Measurements from ENCODE around the gene ENPP5. TPM values are rescaled to one million over a fixed set of nuclear protein-coding genes. Genes with fewer than 3 reads are reported as not detected.

ENPP5 gene
- total and polyA plus RNA-seq, 8 donors: 2.7 to 12.4 (median 5.3) TPM

GRCh38 chr6:46216879-46217278, 46.1 kb upstream of the ENPP5 start:
- DNase-seq (no peak), FAIRE-seq (no peak), ATAC-seq (no peak)
- H3K4me1 ChIP-seq: no peaks in the 10 kb centered on the region
- H3K4me3 ChIP-seq: no peak overlapping the region
- intact Hi-C loops (cut with DNase I): no loop called here
- 84 to 89% methylated on average over 2 of the region's 2 CpGs for WGBS, 2 donors
- no peak overlapping the region for H3K27ac ChIP-seq
- H3K9me3 ChIP-seq: no peaks in the 10 kb centered on the region
- no peaks in the 10 kb centered on the region for H3K36me3 ChIP-seq
- H3K27me3 ChIP-seq: no peaks in the 10 kb centered on the region
- TF ChIP-seq, protein P1, sequence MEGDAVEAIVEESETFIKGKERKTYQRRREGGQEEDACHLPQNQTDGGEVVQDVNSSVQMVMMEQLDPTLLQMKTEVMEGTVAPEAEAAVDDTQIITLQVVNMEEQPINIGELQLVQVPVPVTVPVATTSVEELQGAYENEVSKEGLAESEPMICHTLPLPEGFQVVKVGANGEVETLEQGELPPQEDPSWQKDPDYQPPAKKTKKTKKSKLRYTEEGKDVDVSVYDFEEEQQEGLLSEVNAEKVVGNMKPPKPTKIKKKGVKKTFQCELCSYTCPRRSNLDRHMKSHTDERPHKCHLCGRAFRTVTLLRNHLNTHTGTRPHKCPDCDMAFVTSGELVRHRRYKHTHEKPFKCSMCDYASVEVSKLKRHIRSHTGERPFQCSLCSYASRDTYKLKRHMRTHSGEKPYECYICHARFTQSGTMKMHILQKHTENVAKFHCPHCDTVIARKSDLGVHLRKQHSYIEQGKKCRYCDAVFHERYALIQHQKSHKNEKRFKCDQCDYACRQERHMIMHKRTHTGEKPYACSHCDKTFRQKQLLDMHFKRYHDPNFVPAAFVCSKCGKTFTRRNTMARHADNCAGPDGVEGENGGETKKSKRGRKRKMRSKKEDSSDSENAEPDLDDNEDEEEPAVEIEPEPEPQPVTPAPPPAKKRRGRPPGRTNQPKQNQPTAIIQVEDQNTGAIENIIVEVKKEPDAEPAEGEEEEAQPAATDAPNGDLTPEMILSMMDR (IDR thresholded peaks at IDR 0.05): no peak

GRCh38 chr6:46215777-46216176, 45.0 kb upstream of the ENPP5 start:
- Histone ChIP-seq H3K36me3 (no peaks in the 10 kb centered on the region), H3K4me1 (no peaks in the 10 kb centered on the region), H3K9me3 (no peaks in the 10 kb centered on the region), H3K27ac (no peak overlapping the region), H3K4me3 (no peak overlapping the region), H3K27me3 (no peaks in the 10 kb centered on the region)
- FAIRE-seq (no peak), ATAC-seq (no peak), DNase-seq (no peak)
- TF ChIP-seq, protein P1 (IDR thresholded peaks at IDR 0.05): no peak
- 86 to 89% methylated on average over 4 of the region's 4 CpGs for WGBS, 2 donors
- intact Hi-C loops (cut with DNase I): no loop called here

GRCh38 chr6:46215213-46215612, 44.4 kb upstream of the ENPP5 start:
- H3K27ac ChIP-seq: no peak overlapping the region
- FAIRE-seq: no peak
- intact Hi-C loops (cut with DNase I): no loop called here

GRCh38 chr6:46211917-46212316, 41.1 kb upstream of the ENPP5 start:
- WGBS, 2 donors: 100% methylated on average over 1 of the region's 1 CpG
- Histone ChIP-seq H3K27me3 (no peaks in the 10 kb centered on the region), H3K4me1 (no peaks in the 10 kb centered on the region), H3K27ac (no peak overlapping the region), H3K4me3 (no peak overlapping the region), H3K9me3 (no peaks in the 10 kb centered on the region), H3K36me3 (no peaks in the 10 kb centered on the region)
- TF ChIP-seq, protein P1 (IDR thresholded peaks at IDR 0.05): no peak
- ATAC-seq (no peak), DNase-seq (no peak), FAIRE-seq (no peak)
- intact Hi-C loops (cut with DNase I): no loop called here

More at GRCh38 chr6:46215213-46215612, 44.4 kb upstream of the ENPP5 start:
- no peaks in the 10 kb centered on the region for H3K9me3 ChIP-seq
- H3K4me1 ChIP-seq: no peaks in the 10 kb centered on the region
- no peak overlapping the region for H3K4me3 ChIP-seq
- WGBS, 2 donors: 80 to 83% methylated on average over 6 of the region's 6 CpGs
- H3K27me3 ChIP-seq: no peaks in the 10 kb centered on the region
- TF ChIP-seq, protein P1 (IDR thresholded peaks at IDR 0.05): no peak
- no peak for ATAC-seq
- no peaks in the 10 kb centered on the region for H3K36me3 ChIP-seq
- no peak for DNase-seq

DNA sequence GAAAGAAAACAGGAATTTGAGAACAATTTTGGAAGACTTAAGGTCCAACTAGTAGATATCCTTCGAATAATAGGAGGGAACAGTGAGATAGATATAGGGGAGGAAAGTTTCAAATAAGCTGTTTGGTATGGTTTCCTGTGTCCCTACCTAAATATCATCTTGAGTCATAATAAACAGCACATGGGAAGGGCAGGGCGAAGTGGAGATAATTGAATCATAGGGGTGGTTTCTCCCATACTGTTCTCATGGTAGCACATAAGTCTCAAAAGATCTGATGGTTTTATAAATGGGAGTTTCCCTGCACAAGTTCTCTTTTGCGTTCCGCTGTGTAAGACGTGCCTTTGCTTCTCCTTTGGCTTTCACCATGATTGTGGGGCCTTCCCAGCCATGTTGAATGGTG, 39.5 kb upstream of the ENPP5 start:
- no peak for ATAC-seq
- WGBS, 2 donors: 81 to 84% methylated on average over 5 of the region's 5 CpGs
- no peaks in the 10 kb centered on the region for H3K27me3 ChIP-seq
- no peaks in the 10 kb centered on the region for H3K36me3 ChIP-seq
- intact Hi-C loops (cut with DNase I): no loop called here
- DNase-seq: no peak
- H3K4me3 ChIP-seq: no peak overlapping the region
- H3K9me3 ChIP-seq: no peaks in the 10 kb centered on the region
- no peak overlapping the region for H3K27ac ChIP-seq
- no peak for FAIRE-seq
- TF ChIP-seq, protein P1 (IDR thresholded peaks at IDR 0.05): no peak
- H3K4me1 ChIP-seq: no peaks in the 10 kb centered on the region

Measured in pancreas (tissue), 10 donors.